Activated naive CD4-positive, alpha-beta T cell treated with anti-CD3 and anti-CD28 coated beads for 36 hours (primary cell): Measurements from ENCODE around the gene B2M. TPM values are rescaled to one million over a fixed set of nuclear protein-coding genes. Genes with fewer than 3 reads are reported as not detected.
A peak's percentile ranks its signal among the peaks of the same experiment; 100 is the strongest.
"Not testable (repeated sequence)": the region's sequence is repeated elsewhere in the genome, so short reads cannot be mapped to it uniquely, and the experiment has no call there.

ENCODE experiments used
- CTCF ChIA-PET: fragments of 350-600 bp; sonication (Branson Sonifier 250); formaldehyde crosslinking; loops from one replicate; lab custom pipeline; 2021; ENCODE audit warnings: antibody characterized with exemption; lab: Charles Lee
- DNase-seq: peaks from one replicate; pipeline ENCODE4 v3.0.0-alpha.2; 2020
- H3K27ac Mint-ChIP-seq: one replicate; pipeline ENCODE4 v1.8.0; 2021; ENCODE audit warnings: mild to moderate bottlenecking, mixed read lengths
- H3K27me3 Mint-ChIP-seq: one replicate; pipeline ENCODE4 v1.8.0; 2021; ENCODE audit warnings: low read depth, mixed read lengths
- H3K36me3 Mint-ChIP-seq: one replicate; pipeline ENCODE4 v1.8.0; 2021; ENCODE audit warnings: low read depth, mixed read lengths
- H3K4me1 Mint-ChIP-seq: one replicate; pipeline ENCODE4 v1.8.0; 2021; ENCODE audit warnings: low read depth, mixed read lengths
- H3K4me3 Mint-ChIP-seq: one replicate; pipeline ENCODE4 v1.8.0; 2021; ENCODE audit warnings: mild to moderate bottlenecking, moderate library complexity, mixed read lengths
- H3K9me3 Mint-ChIP-seq: one replicate; pipeline ENCODE4 v1.8.0; 2021; ENCODE audit warnings: mixed read lengths
- intact Hi-C: fragments of 100-400 bp; cut with micrococcal nuclease; formaldehyde crosslinking; loops from one replicate; pipeline ENCODE4 v1.15.1; 2023
- total RNA-seq, 2 experiments: library from RNA; stranded (reverse); gene quantifications; one replicate each; pipeline ENCODE4 v1.2.3, GENCODE V29; 2021

The B2M gene
- total RNA-seq, 2 experiments from 2014 or later = 5,387 to 5,703 TPM

DNA sequence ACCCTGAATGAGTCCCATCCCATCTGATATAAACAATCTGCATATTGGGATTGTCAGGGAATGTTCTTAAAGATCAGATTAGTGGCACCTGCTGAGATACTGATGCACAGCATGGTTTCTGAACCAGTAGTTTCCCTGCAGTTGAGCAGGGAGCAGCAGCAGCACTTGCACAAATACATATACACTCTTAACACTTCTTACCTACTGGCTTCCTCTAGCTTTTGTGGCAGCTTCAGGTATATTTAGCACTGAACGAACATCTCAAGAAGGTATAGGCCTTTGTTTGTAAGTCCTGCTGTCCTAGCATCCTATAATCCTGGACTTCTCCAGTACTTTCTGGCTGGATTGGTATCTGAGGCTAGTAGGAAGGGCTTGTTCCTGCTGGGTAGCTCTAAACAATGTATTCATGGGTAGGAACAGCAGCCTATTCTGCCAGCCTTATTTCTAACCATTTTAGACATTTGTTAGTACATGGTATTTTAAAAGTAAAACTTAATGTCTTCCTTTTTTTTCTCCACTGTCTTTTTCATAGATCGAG, 4.5 kb downstream of the B2M start:
- Mint-ChIP-seq H3K27me3 (peaks cover 3% of the 10 kb centered on the region), H3K27ac (peak overlapping the region; percentile 100), H3K36me3 (peaks cover 83% of the 10 kb centered on the region), H3K9me3 (no peaks in the 10 kb centered on the region), H3K4me3 (peak overlapping the region; percentile 99), H3K4me1 (peaks cover 64% of the 10 kb centered on the region)
- no peak for DNase-seq
- intact Hi-C loops = loop anchor here (10.0 kb wide), 1 partner anchor 891 kb away; the partner anchor contains the start of genes MFAP1 and WDR76
- CTCF ChIA-PET = interaction anchor here (0.6 to 14.8 kb wide), 5 partner anchors 14 to 113 kb away, joined by 4 to 200 read pairs (median 110); partner anchors contain the start of genes SPG11 and TRIM69

GRCh38 chr15:44716983-44717602, 5.8 kb downstream of the B2M start:
- CTCF ChIA-PET = interaction anchor here (1.0 to 14.8 kb wide), 5 partner anchors 9 to 52 kb away, joined by 3 to 200 read pairs (median 5); partner anchors contain the start of genes SPG11 and TRIM69
- peaks cover 74% of the 10 kb centered on the region for H3K4me1 Mint-ChIP-seq
- peaks cover 74% of the 10 kb centered on the region for H3K36me3 Mint-ChIP-seq
- H3K27ac Mint-ChIP-seq = peak overlapping the region; percentile 100
- H3K9me3 Mint-ChIP-seq = no peaks in the 10 kb centered on the region
- H3K27me3 Mint-ChIP-seq = no peaks in the 10 kb centered on the region
- DNase-seq = no peak
- intact Hi-C loops = loop anchor here (10.0 kb wide), 1 partner anchor 892 kb away; the partner anchor contains the start of genes MFAP1 and WDR76
- peak overlapping the region; percentile 99 for H3K4me3 Mint-ChIP-seq

DNA sequence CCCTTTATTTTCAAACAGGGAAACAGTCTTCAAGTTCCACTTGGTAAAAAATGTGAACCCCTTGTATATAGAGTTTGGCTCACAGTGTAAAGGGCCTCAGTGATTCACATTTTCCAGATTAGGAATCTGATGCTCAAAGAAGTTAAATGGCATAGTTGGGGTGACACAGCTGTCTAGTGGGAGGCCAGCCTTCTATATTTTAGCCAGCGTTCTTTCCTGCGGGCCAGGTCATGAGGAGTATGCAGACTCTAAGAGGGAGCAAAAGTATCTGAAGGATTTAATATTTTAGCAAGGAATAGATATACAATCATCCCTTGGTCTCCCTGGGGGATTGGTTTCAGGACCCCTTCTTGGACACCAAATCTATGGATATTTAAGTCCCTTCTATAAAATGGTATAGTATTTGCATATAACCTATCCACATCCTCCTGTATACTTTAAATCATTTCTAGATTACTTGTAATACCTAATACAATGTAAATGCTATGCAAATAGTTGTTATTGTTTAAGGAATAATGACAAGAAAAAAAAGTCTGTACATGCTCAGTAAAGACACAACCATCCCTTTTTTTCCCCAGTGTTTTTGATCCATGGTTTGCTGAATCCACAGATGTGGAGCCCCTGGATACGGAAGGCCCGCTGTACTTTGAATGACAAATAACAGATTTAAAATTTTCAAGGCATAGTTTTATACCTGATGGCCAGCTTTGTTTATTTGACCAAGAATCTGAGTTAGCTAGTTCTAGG, 7.0 kb downstream of the B2M start:
- intact Hi-C loops = loop anchor here (2.0 to 10.0 kb wide), 3 partner anchors 16 to 894 kb away; partner anchors contain the start of genes MFAP1, SPG11 and WDR76
- Mint-ChIP-seq H3K36me3 (peaks cover 63% of the 10 kb centered on the region), H3K27me3 (no peaks in the 10 kb centered on the region), H3K9me3 (no peaks in the 10 kb centered on the region), H3K27ac (peak overlapping the region; percentile 100), H3K4me3 (peak overlapping the region; percentile 58), H3K4me1 (peaks cover 78% of the 10 kb centered on the region)
- CTCF ChIA-PET = interaction anchor here (0.6 to 14.8 kb wide), 8 partner anchors 8 to 141 kb away, joined by 3 to 200 read pairs (median 4); partner anchors contain the start of genes PATL2, SPG11 and TRIM69
- DNase-seq = peak; percentile 28

GRCh38 chr15:44718927-44719292, 7.6 kb downstream of the B2M start:
- Mint-ChIP-seq H3K4me1 (peaks cover 83% of the 10 kb centered on the region), H3K4me3 (peak overlapping the region; percentile 58), H3K27me3 (no peaks in the 10 kb centered on the region), H3K27ac (peak overlapping the region; percentile 100), H3K9me3 (no peaks in the 10 kb centered on the region), H3K36me3 (peaks cover 58% of the 10 kb centered on the region)
- intact Hi-C loops = loop anchor here (1.0 to 10.0 kb wide), 5 partner anchors 8 to 894 kb away; partner anchors contain the start of genes B2M, MFAP1, PATL2 and SPG11
- CTCF ChIA-PET = interaction anchor here (0.6 to 14.8 kb wide), 5 partner anchors 8 to 67 kb away, joined by 3 to 200 read pairs (median 6); partner anchors contain the start of genes PATL2, SPG11 and TRIM69
- DNase-seq = peak; percentile 32

- H3K36me3 Mint-ChIP-seq = peaks cover 52% of the 10 kb centered on the region
- CTCF ChIA-PET = interaction anchor here (0.6 to 14.8 kb wide), 4 partner anchors 10 to 68 kb away, joined by 3 to 200 read pairs (median 30); partner anchors contain the start of genes SPG11 and TRIM69
- H3K27ac Mint-ChIP-seq = peak overlapping the region; percentile 100
- no peaks in the 10 kb centered on the region for H3K27me3 Mint-ChIP-seq
- intact Hi-C loops = loop anchor here (1.0 to 10.0 kb wide), 5 partner anchors 8 to 895 kb away; partner anchors contain the start of genes B2M, MFAP1, PATL2 and SPG11
- no peaks in the 10 kb centered on the region for H3K9me3 Mint-ChIP-seq
- H3K4me3 Mint-ChIP-seq = peak overlapping the region; percentile 58
- DNase-seq = peak; percentile 90
- peaks cover 88% of the 10 kb centered on the region for H3K4me1 Mint-ChIP-seq
Measured at GRCh38 chr15:44719293-44719999, 8.1 kb downstream of the B2M start.

DNA sequence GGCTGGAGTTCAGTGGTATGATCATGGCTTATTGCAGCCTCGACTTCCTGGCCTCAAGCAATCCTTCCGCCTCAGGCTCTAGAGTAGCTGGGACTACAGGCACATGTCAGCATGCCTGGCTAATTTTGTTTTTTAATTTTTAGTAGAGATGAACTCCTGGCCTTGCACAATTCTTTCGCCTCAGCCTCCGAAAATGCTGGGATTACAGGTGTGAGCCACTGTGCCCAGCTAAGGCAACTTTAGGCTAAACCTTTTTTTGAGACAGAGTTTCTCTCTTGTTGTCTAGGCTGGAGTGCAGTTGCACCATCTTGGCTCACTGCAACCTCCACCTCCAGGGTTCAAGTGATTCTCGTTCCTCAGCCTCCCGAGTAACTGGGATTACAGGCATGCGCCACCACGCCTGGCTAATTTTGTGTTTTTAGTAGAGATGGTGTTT, 8.7 kb downstream of the B2M start:
- CTCF ChIA-PET = interaction anchor here (1.0 to 14.8 kb wide), 3 partner anchors 17 to 140 kb away, joined by 3 to 200 read pairs (median 57); partner anchors contain the start of genes SPG11 and TRIM69
- H3K27ac Mint-ChIP-seq = peak overlapping the region; percentile 100
- not testable (repeated sequence) for H3K27me3 Mint-ChIP-seq, H3K9me3 Mint-ChIP-seq
- peak; percentile 67 for DNase-seq
- H3K4me3 Mint-ChIP-seq = peak overlapping the region; percentile 45
- peaks cover 47% of the 10 kb centered on the region for H3K36me3 Mint-ChIP-seq
- peaks cover 89% of the 10 kb centered on the region for H3K4me1 Mint-ChIP-seq
- intact Hi-C loops = loop anchor here (1.0 to 10.0 kb wide), 5 partner anchors 8 to 895 kb away; partner anchors contain the start of genes B2M, MFAP1, PATL2 and SPG11

GRCh38 chr15:44720460-44721176, 9.3 kb downstream of the B2M start:
- peak overlapping the region; percentile 100 for H3K27ac Mint-ChIP-seq
- intact Hi-C loops = no loop called here
- peak; percentile 63 for DNase-seq
- peaks cover 88% of the 10 kb centered on the region for H3K4me1 Mint-ChIP-seq
- peaks cover 41% of the 10 kb centered on the region for H3K36me3 Mint-ChIP-seq
- H3K9me3 Mint-ChIP-seq = no peaks in the 10 kb centered on the region
- no peaks in the 10 kb centered on the region for H3K27me3 Mint-ChIP-seq
- peak overlapping the region; percentile 45 for H3K4me3 Mint-ChIP-seq
- CTCF ChIA-PET = interaction anchor here (0.6 to 14.8 kb wide), 5 partner anchors 8 to 160 kb away, joined by 3 to 200 read pairs (median 3); partner anchors contain the start of genes SPG11 and TRIM69

GRCh38 chr15:44722011-44722410, 10.7 kb downstream of the B2M start:
- CTCF ChIA-PET = interaction anchor here (2.1 to 14.8 kb wide), 3 partner anchors 9 to 57 kb away, joined by 16 to 200 read pairs (median 57); partner anchors contain the start of genes B2M, PATL2, SPG11 and TRIM69
- no peaks in the 10 kb centered on the region for H3K9me3 Mint-ChIP-seq
- H3K4me1 Mint-ChIP-seq = peaks cover 86% of the 10 kb centered on the region
- DNase-seq = no peak
- H3K36me3 Mint-ChIP-seq = peaks cover 27% of the 10 kb centered on the region
- no peaks in the 10 kb centered on the region for H3K27me3 Mint-ChIP-seq
- H3K4me3 Mint-ChIP-seq = no peak overlapping the region
- peak overlapping the region; percentile 100 for H3K27ac Mint-ChIP-seq
- intact Hi-C loops = no loop called here

GRCh38 chr15:44726136-44726535, 14.8 kb downstream of the B2M start:
- CTCF ChIA-PET = interaction anchor here (0.7 to 8.3 kb wide), 6 partner anchors 8 to 134 kb away, joined by 3 to 110 read pairs (median 10); partner anchors contain the start of genes B2M, PATL2, SPG11 and TRIM69
- Mint-ChIP-seq H3K27me3 (no peaks in the 10 kb centered on the region), H3K27ac (peak overlapping the region; percentile 99), H3K4me3 (peak overlapping the region; percentile 93), H3K9me3 (no peaks in the 10 kb centered on the region), H3K36me3 (peaks cover 9% of the 10 kb centered on the region), H3K4me1 (peaks cover 64% of the 10 kb centered on the region)
- DNase-seq = peak; percentile 44
- intact Hi-C loops = loop anchor here (2.0 to 5.0 kb wide), 3 partner anchors 189 to 911 kb away; partner anchors contain the start of genes CTDSPL2, EIF3J and SQOR
